Measurements from ENCODE around the gene ATP8B2.

DNA sequence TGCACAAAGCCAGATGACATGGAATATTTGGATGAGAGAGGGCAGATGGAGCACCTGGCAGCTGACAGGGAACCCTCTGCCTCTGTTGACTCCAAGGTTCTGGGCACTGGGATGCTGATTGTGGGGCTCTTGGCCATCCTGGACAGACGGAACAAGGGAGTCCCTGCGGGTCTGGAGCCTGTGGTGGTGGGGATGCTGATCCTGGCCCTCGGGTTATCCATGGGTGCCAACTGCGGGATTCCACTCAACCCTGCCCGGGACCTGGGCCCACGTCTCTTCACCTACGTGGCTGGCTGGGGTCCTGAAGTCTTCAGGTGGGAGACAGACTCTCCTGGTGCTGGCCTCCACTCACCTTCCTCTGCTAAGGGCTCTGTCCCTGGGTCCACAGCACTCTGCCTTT, 1.8 kb upstream of the ATP8B2 start:
- no peak for TF ChIP-seq POLR2A (IDR thresholded peaks at IDR 0.05)
- TF ChIP-seq, protein P1, sequence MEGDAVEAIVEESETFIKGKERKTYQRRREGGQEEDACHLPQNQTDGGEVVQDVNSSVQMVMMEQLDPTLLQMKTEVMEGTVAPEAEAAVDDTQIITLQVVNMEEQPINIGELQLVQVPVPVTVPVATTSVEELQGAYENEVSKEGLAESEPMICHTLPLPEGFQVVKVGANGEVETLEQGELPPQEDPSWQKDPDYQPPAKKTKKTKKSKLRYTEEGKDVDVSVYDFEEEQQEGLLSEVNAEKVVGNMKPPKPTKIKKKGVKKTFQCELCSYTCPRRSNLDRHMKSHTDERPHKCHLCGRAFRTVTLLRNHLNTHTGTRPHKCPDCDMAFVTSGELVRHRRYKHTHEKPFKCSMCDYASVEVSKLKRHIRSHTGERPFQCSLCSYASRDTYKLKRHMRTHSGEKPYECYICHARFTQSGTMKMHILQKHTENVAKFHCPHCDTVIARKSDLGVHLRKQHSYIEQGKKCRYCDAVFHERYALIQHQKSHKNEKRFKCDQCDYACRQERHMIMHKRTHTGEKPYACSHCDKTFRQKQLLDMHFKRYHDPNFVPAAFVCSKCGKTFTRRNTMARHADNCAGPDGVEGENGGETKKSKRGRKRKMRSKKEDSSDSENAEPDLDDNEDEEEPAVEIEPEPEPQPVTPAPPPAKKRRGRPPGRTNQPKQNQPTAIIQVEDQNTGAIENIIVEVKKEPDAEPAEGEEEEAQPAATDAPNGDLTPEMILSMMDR (IDR thresholded peaks at IDR 0.05 in 4 of 5, conservative IDR thresholded peaks at IDR 0.05 in 1 of 5) = no peak

Data from gastrocnemius medialis (tissue), 4 donors.